Activated T-cell treated with anti-CD3 and anti-CD28 coated beads, Interleukin-2, amount 50 U/mL, for 72 hours (primary cell): ENCODE measurements around the gene ANGPTL8. TPM values are rescaled to one million over a fixed set of nuclear protein-coding genes. Genes with fewer than 3 reads are reported as not detected.

Experiments used
- ATAC-seq, 2 donors: fragments of 150-1000 bp; cut with Tn5 transposase; replicated peaks in 1 of 2; 2 replicates each; pipeline ENCODE4 v1.10.0; 2021; ENCODE audit warnings: moderate library complexity in 2 of 2, mild to moderate bottlenecking in 1 of 2
- DNase-seq, 2 donors: peaks; one replicate each; pipeline ENCODE4 v3.0.0; 2021 to 2022; ENCODE audit warnings: mixed read lengths in 1 of 2
- H3K27ac Mint-ChIP-seq: one replicate; pipeline ENCODE4 v1.8.0; 2022; ENCODE audit warnings: mild to moderate bottlenecking, moderate library complexity, mixed read lengths
- H3K27me3 Mint-ChIP-seq: one replicate; pipeline ENCODE4 v1.8.0; 2022; ENCODE audit warnings: low read depth, mixed read lengths
- H3K36me3 Mint-ChIP-seq, 2 donors: one replicate each; pipeline ENCODE4 v1.8.0; 2022; ENCODE audit warnings: mixed read lengths in 2 of 2, mild to moderate bottlenecking in 1 of 2; ENCODE audit not compliant: insufficient read depth in 2 of 2
- H3K4me1 Mint-ChIP-seq: one replicate; pipeline ENCODE4 v1.8.0; 2022; ENCODE audit warnings: low read depth, mixed read lengths
- H3K4me3 Mint-ChIP-seq, 2 donors: one replicate each; pipeline ENCODE4 v1.8.0; 2022; ENCODE audit warnings: mild to moderate bottlenecking in 2 of 2, mixed read lengths in 2 of 2, moderate library complexity in 2 of 2
- H3K9me3 Mint-ChIP-seq, 2 donors: one replicate each; pipeline ENCODE4 v1.8.0; 2022; ENCODE audit warnings: mixed read lengths in 2 of 2
- total RNA-seq, 2 donors: library from RNA; stranded (reverse); gene quantifications; one replicate each; pipeline ENCODE4 v1.2.3, GENCODE V29; 2022

ANGPTL8 gene
- total RNA-seq, 2 donors from 2014 or later = not detected

DNA sequence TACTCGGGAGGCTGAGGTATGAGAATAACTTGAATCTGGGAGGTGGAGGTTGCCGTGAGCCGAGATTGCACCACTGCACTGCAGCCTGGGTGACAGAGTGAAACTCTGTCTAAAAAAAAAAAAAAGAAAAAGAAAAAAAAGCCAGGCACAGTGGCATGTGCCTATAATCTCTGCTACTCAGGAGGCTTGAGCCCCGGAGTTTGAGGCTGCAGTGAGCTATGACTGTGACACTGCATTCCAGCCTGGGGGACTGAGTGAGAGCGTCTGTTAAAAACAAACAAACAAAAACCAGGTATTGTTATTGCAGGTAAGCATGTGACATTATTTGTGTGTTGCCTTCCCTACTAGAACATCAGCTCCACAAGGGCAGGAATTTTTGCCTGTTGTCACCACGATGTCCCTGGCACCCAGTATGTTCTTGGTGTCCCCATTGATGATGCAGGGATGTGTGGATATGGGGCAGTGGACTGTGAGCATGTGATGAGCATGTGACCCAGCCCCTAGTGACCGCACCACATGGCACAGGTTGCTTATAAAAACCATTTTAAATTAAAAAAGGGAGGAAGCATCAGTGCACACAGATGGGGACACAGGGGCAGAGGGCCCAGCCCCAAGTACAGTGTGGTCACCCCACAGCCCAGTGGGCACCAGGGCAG, 40.5 kb upstream of the ANGPTL8 start:
- ATAC-seq (no peak), DNase-seq (no peak)
- H3K27ac Mint-ChIP-seq = no peak overlapping the region
- H3K36me3 Mint-ChIP-seq = no peaks in the 10 kb centered on the region
- peaks cover 16% of the 10 kb centered on the region for H3K27me3 Mint-ChIP-seq
- peaks cover 6% of the 10 kb centered on the region for H3K4me1 Mint-ChIP-seq
- H3K4me3 Mint-ChIP-seq = peak overlapping the region in 1 of 2 donors; percentile 22
- H3K9me3 Mint-ChIP-seq = no peaks in the 10 kb centered on the region

DNA sequence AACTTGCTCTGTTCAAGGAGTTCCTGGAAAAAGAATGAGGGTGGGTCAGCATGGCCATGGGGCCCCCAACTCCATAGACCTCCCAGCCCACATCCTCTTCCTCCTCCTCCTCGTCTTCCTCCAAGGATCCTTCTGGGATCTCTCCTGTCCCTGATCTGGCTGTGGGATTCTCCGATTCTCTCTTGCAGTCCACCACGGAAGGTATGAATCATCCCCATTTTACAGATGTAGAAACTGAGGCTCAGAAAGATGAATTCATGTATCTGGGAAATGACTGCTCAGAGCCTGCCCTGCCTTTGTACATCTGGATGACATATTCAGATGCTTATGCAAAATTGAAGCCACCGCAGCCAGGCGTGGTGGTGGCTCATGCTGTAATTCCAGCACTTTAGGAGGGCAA, 39.9 kb upstream of the ANGPTL8 start:
- Mint-ChIP-seq H3K4me1 (peaks cover 10% of the 10 kb centered on the region), H3K27ac (no peak overlapping the region), H3K9me3 (no peaks in the 10 kb centered on the region), H3K4me3 (no peak overlapping the region), H3K27me3 (peaks cover 16% of the 10 kb centered on the region), H3K36me3 (no peaks in the 10 kb centered on the region)
- ATAC-seq = no peak
- no peak for DNase-seq

DNA sequence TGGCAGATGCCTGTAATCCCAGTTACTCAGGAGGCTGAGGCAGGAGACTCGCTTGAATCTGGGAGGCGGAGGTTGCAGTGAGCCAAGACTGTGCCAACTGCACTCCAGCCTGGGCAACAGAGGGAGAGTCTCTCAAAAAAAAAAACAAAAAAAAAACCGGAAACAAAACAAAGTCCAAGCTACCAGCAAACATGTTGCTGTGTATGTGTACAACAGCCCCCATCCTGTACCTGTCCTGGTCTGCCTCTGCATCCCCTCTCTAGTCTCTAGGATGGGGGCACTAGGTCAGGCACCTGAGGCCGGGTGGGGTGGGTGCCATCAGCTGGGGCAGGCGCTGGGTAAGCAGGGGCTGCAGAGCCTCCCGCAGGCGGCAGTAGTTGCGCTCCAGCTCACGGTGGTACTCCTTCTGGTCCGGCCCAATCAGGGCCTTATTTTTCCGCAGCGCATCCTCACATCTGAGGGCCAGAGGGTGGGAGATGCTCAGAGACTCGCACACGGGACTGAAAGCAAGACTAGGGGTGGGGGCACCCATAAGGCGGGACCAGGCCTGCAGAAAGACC, 39.3 kb upstream of the ANGPTL8 start:
- Mint-ChIP-seq H3K27ac (no peak overlapping the region), H3K4me1 (peaks cover 16% of the 10 kb centered on the region), H3K4me3 (no peak overlapping the region), H3K36me3 (no peaks in the 10 kb centered on the region), H3K27me3 (peaks cover 16% of the 10 kb centered on the region), H3K9me3 (no peaks in the 10 kb centered on the region)
- DNase-seq (no peak), ATAC-seq (no peak)

DNA sequence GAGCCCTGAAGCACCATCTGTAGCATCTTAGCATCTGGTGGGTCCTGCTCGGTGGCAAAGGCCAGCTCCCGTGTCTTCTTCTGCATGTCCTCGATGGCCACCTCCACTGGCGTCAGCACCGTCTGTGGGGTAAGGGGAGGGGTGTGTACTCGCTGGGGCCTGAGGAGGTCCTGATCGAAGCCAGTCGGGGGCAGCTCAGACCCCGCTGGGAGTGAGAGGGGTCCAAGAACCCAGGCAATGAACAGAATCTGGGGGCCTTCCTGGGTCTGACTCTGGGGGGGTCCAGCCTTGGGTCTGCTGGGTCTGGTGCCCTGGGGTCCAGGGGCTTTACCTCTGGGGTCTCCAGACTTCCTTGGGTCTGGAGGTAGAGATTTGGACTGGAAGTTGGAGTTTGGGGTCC, 38.5 kb upstream of the ANGPTL8 start:
- Mint-ChIP-seq H3K27ac (no peak overlapping the region), H3K9me3 (no peaks in the 10 kb centered on the region), H3K4me3 (no peak overlapping the region), H3K36me3 (no peaks in the 10 kb centered on the region), H3K27me3 (peaks cover 9% of the 10 kb centered on the region), H3K4me1 (peaks cover 16% of the 10 kb centered on the region)
- ATAC-seq (no peak), DNase-seq (no peak)

DNA sequence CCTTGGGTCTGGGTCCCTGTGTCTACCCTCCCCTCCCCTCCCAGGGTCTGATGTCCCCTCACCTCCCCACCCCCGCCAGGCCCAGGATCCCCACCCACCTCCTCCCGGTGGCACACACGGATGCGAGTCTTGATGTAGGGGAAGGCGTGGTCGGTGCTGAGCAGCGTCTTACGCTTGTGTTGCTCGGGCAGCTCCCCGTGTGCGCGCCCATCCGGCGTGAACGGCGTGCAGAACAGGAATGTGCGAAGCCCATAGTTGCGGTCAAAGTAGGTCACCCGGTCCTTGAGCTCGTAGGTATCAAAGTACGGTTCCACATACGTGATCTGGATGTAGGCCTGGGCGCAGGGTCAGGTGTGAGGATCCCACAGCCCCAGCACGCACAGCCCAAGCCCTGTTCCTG, 37.6 kb upstream of the ANGPTL8 start:
- Mint-ChIP-seq H3K4me1 (peaks cover 10% of the 10 kb centered on the region), H3K36me3 (no peaks in the 10 kb centered on the region), H3K9me3 (no peaks in the 10 kb centered on the region), H3K4me3 (no peak overlapping the region), H3K27me3 (peaks cover under 1% of the 10 kb centered on the region), H3K27ac (no peak overlapping the region)
- DNase-seq (no peak), ATAC-seq (no peak)

DNA sequence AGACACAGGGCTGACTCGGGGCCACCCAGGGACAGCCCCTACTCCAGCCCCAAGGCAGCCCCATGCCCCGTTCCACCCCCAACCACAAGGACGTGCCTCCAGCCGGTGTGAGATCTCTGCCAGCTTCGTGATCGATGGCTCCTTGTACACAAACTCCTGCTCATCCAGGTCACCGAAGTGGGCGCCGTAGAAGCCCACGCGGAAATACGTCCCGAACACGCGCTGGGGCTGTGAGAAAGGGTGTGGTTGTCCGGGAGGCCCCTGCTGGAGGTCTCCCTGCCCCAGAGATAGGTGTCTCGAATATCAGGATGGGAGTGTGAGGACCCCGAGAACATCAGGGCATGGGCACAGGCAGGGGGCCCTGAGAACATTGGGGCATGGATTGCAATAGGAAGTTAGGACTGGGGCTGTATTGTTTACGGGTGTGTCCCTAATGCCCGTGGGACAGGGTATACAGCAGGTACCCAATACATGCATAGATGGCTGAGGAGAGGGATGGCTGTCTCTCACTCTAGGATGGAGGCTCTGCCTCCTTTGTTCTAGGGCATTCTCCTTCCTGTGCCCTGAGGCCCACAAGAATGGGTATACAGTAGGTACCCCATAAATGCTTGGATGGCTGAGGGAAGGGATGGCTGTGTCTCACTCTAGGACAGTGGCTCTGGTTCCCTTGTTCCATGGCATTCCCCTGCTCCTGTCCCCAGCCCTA, 36.8 kb upstream of the ANGPTL8 start:
- Mint-ChIP-seq H3K4me3 (no peak overlapping the region), H3K36me3 (no peaks in the 10 kb centered on the region), H3K4me1 (peaks cover 10% of the 10 kb centered on the region)

DNA sequence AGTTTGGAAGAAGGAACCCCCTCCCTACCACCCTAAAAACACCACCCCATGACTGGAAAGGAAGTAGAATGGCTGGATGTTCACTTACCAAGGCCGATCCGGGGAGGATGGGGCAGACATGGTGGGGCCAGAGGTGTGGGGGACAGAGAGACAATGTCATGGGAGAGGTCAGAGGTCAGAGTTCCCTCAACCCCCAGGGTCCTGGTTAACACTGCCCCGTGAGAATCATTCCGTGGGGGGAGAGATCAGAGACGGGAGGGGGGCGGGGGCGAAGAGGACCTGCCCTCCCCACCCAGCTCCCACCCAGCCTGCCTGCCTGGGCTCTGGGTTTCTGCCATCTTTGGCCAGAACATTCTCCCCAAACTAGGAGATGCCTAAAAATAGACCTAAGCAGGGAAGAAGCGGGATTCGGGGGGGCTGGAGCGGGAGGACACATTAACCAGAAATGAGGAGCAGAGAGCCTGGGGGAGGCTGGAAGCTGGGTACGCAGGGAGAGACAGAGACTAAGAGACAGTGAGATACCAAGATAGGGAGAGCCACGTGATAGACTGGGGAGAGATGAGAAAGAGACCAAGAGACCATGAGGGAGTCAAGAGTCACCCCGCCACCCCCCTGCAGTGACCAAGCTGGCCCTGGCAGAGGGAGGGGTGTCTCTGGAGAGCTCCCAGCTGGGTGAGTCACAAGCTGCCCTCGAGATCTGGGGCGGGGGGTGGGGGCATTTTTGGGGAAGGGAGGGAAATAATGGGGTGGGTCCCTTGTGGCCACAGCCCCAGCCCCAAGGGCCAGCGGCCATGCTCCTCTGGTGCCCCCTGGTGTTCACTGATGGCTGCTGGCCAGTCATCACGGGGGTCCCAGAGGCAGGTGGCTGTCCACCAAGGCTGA, 36.0 kb upstream of the ANGPTL8 start:
- peak; percentile 56 to 65 for ATAC-seq

More for the DNA sequence above, 36.8 kb upstream of the ANGPTL8 start:
- no peak for DNase-seq
- Mint-ChIP-seq H3K27ac (no peak overlapping the region), H3K27me3 (no peaks in the 10 kb centered on the region), H3K9me3 (no peaks in the 10 kb centered on the region)
- no peak for ATAC-seq

DNA sequence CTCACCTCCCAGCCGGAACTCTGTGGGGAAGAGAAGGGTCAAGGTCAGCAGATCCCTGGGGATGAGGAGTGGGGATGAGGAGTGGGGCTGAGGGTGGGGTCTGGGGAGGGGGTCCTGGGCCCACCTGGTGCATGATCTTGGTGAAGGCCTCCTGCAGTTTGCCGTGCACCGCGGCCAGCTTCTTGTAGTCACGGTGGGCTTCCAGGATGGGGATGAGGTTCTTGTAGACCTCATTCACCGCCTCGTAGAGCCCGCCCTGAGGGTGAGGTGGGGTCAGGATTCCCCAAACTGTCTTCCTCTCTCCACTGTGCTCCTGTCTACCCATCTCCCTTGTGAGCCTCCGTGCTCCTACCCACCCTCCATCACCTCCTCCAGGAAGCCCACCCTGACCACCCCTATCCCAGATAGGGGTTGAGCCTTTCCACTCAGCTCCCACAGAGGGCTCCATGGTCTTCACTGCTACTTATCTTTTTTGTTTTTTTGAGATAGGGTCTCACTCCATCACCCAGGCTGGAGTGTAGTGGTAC, 35.3 kb upstream of the ANGPTL8 start:
- no peaks in the 10 kb centered on the region for H3K9me3 Mint-ChIP-seq
- no peaks in the 10 kb centered on the region for H3K27me3 Mint-ChIP-seq
- DNase-seq (no peak), ATAC-seq (no peak)
- no peak overlapping the region for H3K27ac Mint-ChIP-seq
- peaks cover 0 to 2% of the 10 kb centered on the region in 2 donors for H3K36me3 Mint-ChIP-seq
- peaks cover 10% of the 10 kb centered on the region for H3K4me1 Mint-ChIP-seq
- H3K4me3 Mint-ChIP-seq = no peak overlapping the region

More for the DNA sequence above, 36.0 kb upstream of the ANGPTL8 start:
- H3K4me3 Mint-ChIP-seq = no peak overlapping the region
- H3K4me1 Mint-ChIP-seq = peaks cover 10% of the 10 kb centered on the region
- H3K9me3 Mint-ChIP-seq = no peaks in the 10 kb centered on the region
- no peak overlapping the region for H3K27ac Mint-ChIP-seq
- peak; percentile 54 to 57 for DNase-seq
- no peaks in the 10 kb centered on the region for H3K27me3 Mint-ChIP-seq
- no peaks in the 10 kb centered on the region for H3K36me3 Mint-ChIP-seq

DNA sequence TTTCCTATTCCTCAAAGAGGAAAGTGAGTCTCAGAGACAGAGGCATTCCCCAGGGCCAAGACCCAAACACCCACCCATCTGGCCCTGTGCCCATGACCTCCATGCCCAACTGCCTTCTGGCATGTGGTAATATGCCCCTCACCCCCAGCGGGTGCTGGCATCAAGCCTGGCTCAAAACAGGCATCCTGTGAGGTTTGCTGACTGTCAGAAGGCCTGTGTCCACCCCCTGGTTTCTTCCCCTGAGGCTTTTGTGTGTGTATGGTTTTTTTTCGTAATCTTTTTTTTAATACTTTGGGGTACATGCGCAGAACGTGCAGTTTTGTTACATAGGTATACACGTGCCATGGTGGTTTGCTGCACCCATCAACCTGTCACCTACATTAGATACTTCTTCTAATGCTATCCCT, 34.5 kb upstream of the ANGPTL8 start:
- Mint-ChIP-seq H3K9me3 (peaks cover 0 to 2% of the 10 kb centered on the region in 2 donors), H3K27ac (no peak overlapping the region), H3K27me3 (no peaks in the 10 kb centered on the region), H3K36me3 (peaks cover 0 to 3% of the 10 kb centered on the region in 2 donors), H3K4me3 (no peak overlapping the region), H3K4me1 (peaks cover 10% of the 10 kb centered on the region)
- no peak for ATAC-seq
- peak in 1 of 2 donors; percentile 10 for DNase-seq

DNA sequence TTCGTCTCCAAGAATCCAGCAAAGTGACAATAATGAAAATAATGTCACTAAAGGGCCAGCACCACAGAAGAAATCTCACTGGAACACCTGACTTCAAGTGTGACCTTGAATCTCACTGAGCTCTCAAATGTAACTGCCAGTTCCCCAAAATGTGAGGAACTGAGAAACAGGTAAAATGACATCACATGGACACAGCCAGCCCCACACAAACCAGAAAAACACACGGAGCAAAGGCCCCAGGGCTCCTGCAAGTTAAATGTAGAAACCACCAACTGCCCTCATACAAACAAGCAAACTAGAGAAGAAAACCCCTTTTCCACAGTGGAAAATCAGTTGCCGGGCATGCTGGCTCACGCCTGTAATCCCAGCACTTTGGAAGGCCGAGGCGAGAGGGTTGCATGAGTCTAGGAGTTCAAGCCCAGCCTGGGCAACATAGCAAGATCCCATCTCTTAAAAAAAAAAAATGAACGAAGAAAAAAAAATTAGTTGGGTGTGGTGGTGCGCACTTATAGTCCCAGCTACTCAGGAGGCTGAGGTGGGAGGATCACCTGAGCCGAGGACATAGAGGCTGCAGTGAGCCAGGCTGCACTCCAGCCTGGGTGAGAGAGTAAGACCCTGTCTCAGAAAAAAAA, 33.4 kb upstream of the ANGPTL8 start:
- Mint-ChIP-seq H3K9me3 (peaks cover 10 to 12% of the 10 kb centered on the region in 2 donors), H3K4me3 (no peak overlapping the region), H3K27me3 (no peaks in the 10 kb centered on the region), H3K4me1 (peaks cover 10% of the 10 kb centered on the region), H3K27ac (no peak overlapping the region), H3K36me3 (peaks cover 5 to 6% of the 10 kb centered on the region in 2 donors)
- DNase-seq (no peak), ATAC-seq (no peak)

DNA sequence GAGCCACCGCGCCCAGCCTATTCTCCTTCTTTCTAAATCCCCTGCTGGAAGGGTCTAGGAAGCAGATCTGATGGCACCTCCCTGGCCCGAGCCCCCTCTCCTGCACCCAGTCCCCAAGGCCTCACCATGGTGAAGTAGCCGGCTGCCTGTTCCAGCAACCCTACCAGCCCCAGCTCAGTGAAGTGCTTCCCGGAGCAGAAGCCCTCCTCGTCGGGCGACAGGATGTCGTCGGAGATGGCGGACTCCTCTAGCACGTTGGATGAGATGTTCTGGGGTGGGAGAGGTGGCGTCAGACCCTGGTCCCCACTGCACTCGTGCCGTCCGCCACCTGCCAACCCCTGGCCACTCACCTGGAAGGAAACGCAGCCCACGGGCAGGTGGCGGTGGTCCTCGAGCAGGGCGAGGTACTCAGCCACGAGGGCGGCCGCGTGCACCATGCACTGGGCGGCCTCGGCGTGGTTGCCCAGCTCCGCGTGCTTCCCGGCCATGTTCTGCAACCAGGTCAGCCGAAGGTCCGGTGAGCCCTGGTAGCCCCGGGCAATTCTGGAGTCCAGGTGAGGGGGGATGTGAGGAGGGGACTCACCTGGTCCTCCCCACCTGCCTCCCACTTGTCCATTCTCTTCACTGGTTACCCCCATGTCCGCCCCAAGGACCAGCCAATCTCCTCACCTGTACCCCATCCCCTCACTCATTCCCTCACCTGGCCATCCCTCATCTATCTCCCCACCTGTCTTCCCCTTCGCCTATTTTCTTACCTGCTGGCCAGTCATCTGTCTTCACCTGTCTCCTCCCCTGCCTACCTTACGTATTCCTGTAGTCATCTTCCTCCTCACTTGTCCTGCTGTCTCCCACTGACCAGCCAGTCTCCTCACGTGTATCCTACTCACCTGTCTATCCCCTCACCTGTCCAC, 30.6 kb upstream of the ANGPTL8 start:
- no peak overlapping the region for H3K27ac Mint-ChIP-seq
- no peaks in the 10 kb centered on the region for H3K27me3 Mint-ChIP-seq
- H3K36me3 Mint-ChIP-seq = peaks cover 5 to 6% of the 10 kb centered on the region in 2 donors
- no peak overlapping the region for H3K4me3 Mint-ChIP-seq
- no peak for DNase-seq
- H3K4me1 Mint-ChIP-seq = peaks cover 10% of the 10 kb centered on the region
- H3K9me3 Mint-ChIP-seq = peaks cover 11 to 15% of the 10 kb centered on the region in 2 donors
- ATAC-seq = peak in 1 of 2 donors; percentile 49
